ENCODE data around the gene PAIP2B. TPM values are rescaled to one million over a fixed set of nuclear protein-coding genes. Genes with fewer than 3 reads are reported as not detected.

The PAIP2B gene
- total RNA-seq, 2 experiments from 2014 or later, result 3.1 to 3.4 TPM

DNA sequence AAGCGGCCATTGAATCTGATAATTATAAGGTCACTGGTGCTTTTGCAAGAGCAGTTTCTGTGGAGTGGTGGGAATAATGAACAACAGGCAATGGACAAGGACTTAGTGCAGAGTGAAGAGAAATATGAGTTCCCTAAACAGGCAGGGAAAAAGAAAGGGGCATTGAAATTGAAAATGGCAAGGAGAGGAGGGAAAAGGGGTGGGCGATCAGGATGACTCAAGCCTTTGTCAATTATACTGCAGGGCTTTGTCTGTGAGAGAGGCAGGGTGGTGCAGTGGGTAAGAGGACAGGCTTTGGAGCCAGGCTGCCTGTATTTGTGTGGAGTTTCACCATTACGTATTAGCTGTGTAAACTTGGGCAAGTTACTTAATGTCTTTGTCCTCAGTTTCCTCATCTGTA, 29.5 kb upstream of the PAIP2B start:
- no peak for ATAC-seq
- DNase-seq, result no peak
- Mint-ChIP-seq H3K27ac (no peak overlapping the region), H3K4me3 (no peak overlapping the region), H3K9me3 (peaks cover 2% of the 10 kb centered on the region), H3K4me1 (ENCODE audit: low read depth) (no peaks in the 10 kb centered on the region), H3K27me3 (peaks cover 19% of the 10 kb centered on the region), H3K36me3 (ENCODE audit: low read depth) (no peaks in the 10 kb centered on the region)
- intact Hi-C loops (cut with micrococcal nuclease), result no loop called here
- CTCF ChIA-PET, result no interaction called here
- POLR2A ChIA-PET, result no interaction called here
- TF ChIP-seq, protein P1, sequence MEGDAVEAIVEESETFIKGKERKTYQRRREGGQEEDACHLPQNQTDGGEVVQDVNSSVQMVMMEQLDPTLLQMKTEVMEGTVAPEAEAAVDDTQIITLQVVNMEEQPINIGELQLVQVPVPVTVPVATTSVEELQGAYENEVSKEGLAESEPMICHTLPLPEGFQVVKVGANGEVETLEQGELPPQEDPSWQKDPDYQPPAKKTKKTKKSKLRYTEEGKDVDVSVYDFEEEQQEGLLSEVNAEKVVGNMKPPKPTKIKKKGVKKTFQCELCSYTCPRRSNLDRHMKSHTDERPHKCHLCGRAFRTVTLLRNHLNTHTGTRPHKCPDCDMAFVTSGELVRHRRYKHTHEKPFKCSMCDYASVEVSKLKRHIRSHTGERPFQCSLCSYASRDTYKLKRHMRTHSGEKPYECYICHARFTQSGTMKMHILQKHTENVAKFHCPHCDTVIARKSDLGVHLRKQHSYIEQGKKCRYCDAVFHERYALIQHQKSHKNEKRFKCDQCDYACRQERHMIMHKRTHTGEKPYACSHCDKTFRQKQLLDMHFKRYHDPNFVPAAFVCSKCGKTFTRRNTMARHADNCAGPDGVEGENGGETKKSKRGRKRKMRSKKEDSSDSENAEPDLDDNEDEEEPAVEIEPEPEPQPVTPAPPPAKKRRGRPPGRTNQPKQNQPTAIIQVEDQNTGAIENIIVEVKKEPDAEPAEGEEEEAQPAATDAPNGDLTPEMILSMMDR (IDR thresholded peaks at IDR 0.05), result no peak

DNA sequence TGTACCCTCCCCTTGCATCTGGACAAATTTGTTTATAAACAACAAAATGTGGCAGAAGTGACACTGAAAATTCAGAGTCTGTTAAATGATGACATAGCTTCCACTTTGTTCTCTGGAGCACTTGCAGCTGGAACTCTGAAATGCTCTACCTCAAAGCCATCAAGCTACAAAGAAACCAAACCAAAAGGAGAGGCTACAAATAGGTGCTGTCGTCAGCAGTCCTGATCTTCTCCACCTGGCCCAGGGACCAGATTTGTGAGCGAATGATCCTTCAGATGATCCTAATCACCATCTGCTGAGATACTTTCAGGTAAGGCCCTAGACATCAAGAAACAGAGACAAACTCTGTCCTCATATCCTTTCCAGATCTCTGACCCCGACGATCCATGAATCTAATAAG, 27.9 kb upstream of the PAIP2B start:
- no peak for ATAC-seq
- Mint-ChIP-seq H3K27ac (no peak overlapping the region), H3K9me3 (peaks cover 3% of the 10 kb centered on the region), H3K4me3 (no peak overlapping the region), H3K36me3 (ENCODE audit: low read depth) (no peaks in the 10 kb centered on the region), H3K27me3 (peaks cover 21% of the 10 kb centered on the region), H3K4me1 (ENCODE audit: low read depth) (no peaks in the 10 kb centered on the region)
- POLR2A ChIA-PET, result no interaction called here
- CTCF ChIA-PET, result no interaction called here
- TF ChIP-seq, protein P1 (IDR thresholded peaks at IDR 0.05), result no peak
- no peak for DNase-seq
- intact Hi-C loops (cut with micrococcal nuclease), result no loop called here

DNA sequence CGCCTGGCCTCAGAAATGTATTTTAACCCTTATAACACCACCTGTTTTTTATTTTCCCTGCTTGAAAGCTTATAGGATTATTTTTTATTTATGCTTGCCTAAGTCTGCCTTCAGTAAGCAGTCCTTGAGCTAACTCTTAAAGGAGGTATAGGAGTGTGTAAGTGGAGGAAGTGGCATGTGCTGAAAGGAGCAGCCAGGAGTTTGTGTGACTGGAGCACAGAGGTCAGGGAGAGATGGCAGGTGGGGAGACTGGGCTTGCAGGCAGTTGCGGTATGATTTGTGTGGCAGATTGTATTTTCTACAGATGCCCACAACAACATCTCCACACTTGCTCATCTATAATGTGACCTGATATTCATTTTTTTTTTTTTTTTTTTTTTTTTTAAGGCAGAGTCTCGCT, 27.2 kb upstream of the PAIP2B start:
- CTCF ChIA-PET, result interaction anchor here (0.7 kb wide), 1 partner anchor 10 kb away, joined by 3 read pairs; no protein-coding TSS in a partner anchor
- Mint-ChIP-seq H3K4me3 (no peak overlapping the region), H3K27me3 (peaks cover 25% of the 10 kb centered on the region), H3K4me1 (ENCODE audit: low read depth) (no peaks in the 10 kb centered on the region), H3K27ac (no peak overlapping the region), H3K36me3 (ENCODE audit: low read depth) (no peaks in the 10 kb centered on the region), H3K9me3 (peaks cover 3% of the 10 kb centered on the region)
- POLR2A ChIA-PET, result no interaction called here
- intact Hi-C loops (cut with micrococcal nuclease), result no loop called here
- TF ChIP-seq, protein P1 (IDR thresholded peaks at IDR 0.05), result no peak
- DNase-seq, result no peak
- no peak for ATAC-seq

DNA sequence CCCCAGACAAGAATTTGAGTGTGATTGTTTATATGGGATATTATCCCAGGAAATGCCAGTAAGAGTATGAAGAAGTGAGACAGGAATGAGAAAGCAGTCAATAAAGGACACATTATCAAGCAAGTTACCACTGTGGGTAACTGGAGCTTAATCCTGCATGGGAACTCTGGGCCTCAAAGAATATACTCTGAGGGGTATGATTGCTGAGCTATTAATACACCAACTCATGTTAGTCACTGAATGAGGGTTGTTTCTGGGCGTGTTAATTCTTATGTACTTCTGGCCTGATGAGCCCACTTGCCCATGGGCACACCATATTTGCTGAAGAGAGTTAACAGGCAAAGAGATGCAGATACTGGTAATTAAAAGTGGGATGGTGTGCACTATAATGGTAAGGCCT, 26.6 kb upstream of the PAIP2B start:
- no peaks in the 10 kb centered on the region for H3K36me3 Mint-ChIP-seq (ENCODE audit: low read depth)
- intact Hi-C loops (cut with micrococcal nuclease), result no loop called here
- DNase-seq (no peak), ATAC-seq (no peak)
- no peak overlapping the region for H3K27ac Mint-ChIP-seq
- CTCF ChIA-PET, result interaction anchor here (0.7 kb wide), 1 partner anchor 9 kb away, joined by 3 read pairs; no protein-coding TSS in a partner anchor
- no peaks in the 10 kb centered on the region for H3K4me1 Mint-ChIP-seq (ENCODE audit: low read depth)
- peaks cover 27% of the 10 kb centered on the region for H3K27me3 Mint-ChIP-seq
- H3K9me3 Mint-ChIP-seq, result peaks cover 3% of the 10 kb centered on the region
- POLR2A ChIA-PET, result no interaction called here
- no peak overlapping the region for H3K4me3 Mint-ChIP-seq
- TF ChIP-seq, protein P1 (IDR thresholded peaks at IDR 0.05), result no peak

DNA sequence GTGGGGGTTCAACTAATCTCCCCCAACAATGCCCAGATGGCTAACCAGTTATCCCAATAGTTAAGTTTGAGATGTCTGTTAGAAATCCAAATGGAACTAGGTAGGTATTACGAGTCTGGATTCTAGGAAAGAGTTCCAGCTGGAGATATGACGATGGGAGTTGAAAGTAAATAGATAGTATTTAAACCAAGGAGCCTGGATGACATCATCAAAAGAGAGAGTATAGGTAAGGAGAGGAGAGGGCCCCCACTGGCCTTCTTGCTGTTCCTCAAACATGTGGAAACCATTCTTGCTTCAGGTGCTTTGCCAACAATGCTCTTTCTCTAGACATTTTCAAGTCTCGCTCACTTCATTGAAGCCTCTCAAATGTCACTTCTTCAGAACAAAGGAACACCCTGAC, 26.0 kb upstream of the PAIP2B start:
- H3K9me3 Mint-ChIP-seq, result peaks cover 3% of the 10 kb centered on the region
- TF ChIP-seq, protein P1 (IDR thresholded peaks at IDR 0.05), result no peak
- ATAC-seq, result no peak
- POLR2A ChIA-PET, result no interaction called here
- H3K36me3 Mint-ChIP-seq (ENCODE audit: low read depth), result no peaks in the 10 kb centered on the region
- no peaks in the 10 kb centered on the region for H3K4me1 Mint-ChIP-seq (ENCODE audit: low read depth)
- peaks cover 27% of the 10 kb centered on the region for H3K27me3 Mint-ChIP-seq
- no peak overlapping the region for H3K4me3 Mint-ChIP-seq
- H3K27ac Mint-ChIP-seq, result no peak overlapping the region
- DNase-seq, result no peak
- CTCF ChIA-PET, result no interaction called here
- intact Hi-C loops (cut with micrococcal nuclease), result no loop called here
